Esophagus (tissue), 2 donors: Measurements from ENCODE around the gene PNMA6A. TPM values are rescaled to one million over a fixed set of nuclear protein-coding genes. Genes with fewer than 3 reads are reported as not detected.
"Not testable (repeated sequence)": the region's sequence is repeated elsewhere in the genome, so short reads cannot be mapped to it uniquely, and the experiment has no call there.

Source experiments
- H3K27ac ChIP-seq, 2 donors: one replicate each; pipeline ENCODE4 v1.5.1; 2013; ENCODE audit warnings: low read depth in 2 of 2, mild to moderate bottlenecking in 2 of 2, inconsistent platforms in 1 of 2, low read length in 1 of 2, moderate library complexity in 1 of 2
- H3K27me3 ChIP-seq, 2 donors: one replicate each; pipeline ENCODE4 v1.6.1; 2013; ENCODE audit warnings: low read length in 2 of 2, control low read depth in 1 of 2, mild to moderate bottlenecking in 1 of 2; ENCODE audit not compliant: insufficient read depth in 2 of 2, control insufficient read depth in 1 of 2
- H3K36me3 ChIP-seq, 2 donors: one replicate each; pipeline ENCODE4 v1.6.1; 2013; ENCODE audit warnings: low read length in 1 of 2; ENCODE audit not compliant: control insufficient read depth in 2 of 2, insufficient read depth in 2 of 2
- H3K4me1 ChIP-seq, 2 donors: one replicate each; pipeline ENCODE4 v1.6.1; 2013; ENCODE audit warnings: low read length in 1 of 2; ENCODE audit not compliant: control insufficient read depth in 2 of 2, insufficient read depth in 2 of 2
- H3K4me3 ChIP-seq, 2 donors: one replicate each; pipeline ENCODE4 v1.5.1; 2013; ENCODE audit warnings: low read length in 2 of 2, mild to moderate bottlenecking in 2 of 2, low read depth in 1 of 2, moderate library complexity in 1 of 2
- H3K9me3 ChIP-seq, 2 donors: one replicate each; pipeline ENCODE4 v1.6.1; 2013; ENCODE audit warnings: mild to moderate bottlenecking in 2 of 2, low read depth in 1 of 2, low read length in 1 of 2, moderate library complexity in 1 of 2; ENCODE audit not compliant: control insufficient read depth in 2 of 2, insufficient read depth in 1 of 2
- WGBS, 2 donors: extraction: QIAGEN DNeasy Blood & Tissue Kit; methylation state at CpG; one replicate each; pipeline ENCODE4 v1.1.7; 2013; 5-methylcytosine and 5-hydroxymethylcytosine counted together
- polyA plus RNA-seq, 2 donors: library from polyadenylated mRNA; stranded (reverse); fragments of 200-250 nt; gene quantifications; one replicate each; pipeline ENCODE4 v1.2.3, GENCODE V29; 2013
- donor health status: healthy with polysubstance abuse.
- donor health status: Bipolar disorder and iron deficiency.

The PNMA6A gene
- polyA plus RNA-seq, 2 donors = 0.04 to 0.15 TPM

DNA sequence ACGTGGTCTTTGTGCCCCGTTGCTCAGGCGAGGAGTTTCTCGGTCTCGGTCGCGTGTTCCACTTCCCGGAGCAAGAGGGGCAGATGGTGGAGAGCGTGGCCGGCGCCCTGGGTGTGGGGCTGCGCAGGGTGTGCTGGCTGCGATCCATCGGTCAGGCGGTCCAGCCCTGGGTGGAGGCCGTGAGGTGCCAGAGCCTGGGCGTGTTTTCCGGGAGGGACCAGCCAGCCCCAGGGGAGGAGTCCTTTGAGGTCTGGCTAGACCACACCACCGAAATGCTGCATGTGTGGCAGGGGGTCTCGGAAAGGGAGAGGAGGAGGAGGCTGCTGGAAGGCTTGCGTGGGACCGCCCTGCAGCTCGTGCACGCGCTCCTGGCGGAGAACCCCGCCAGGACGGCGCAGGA is 1.1 kb downstream of the PNMA6A start:
- WGBS, 2 donors = 90% methylated on average over 3 to 6 of the region's 29 CpGs
- H3K27me3 ChIP-seq, H3K9me3 ChIP-seq, H3K27ac ChIP-seq, H3K4me1 ChIP-seq, H3K36me3 ChIP-seq, H3K4me3 ChIP-seq: not testable (repeated sequence)

DNA sequence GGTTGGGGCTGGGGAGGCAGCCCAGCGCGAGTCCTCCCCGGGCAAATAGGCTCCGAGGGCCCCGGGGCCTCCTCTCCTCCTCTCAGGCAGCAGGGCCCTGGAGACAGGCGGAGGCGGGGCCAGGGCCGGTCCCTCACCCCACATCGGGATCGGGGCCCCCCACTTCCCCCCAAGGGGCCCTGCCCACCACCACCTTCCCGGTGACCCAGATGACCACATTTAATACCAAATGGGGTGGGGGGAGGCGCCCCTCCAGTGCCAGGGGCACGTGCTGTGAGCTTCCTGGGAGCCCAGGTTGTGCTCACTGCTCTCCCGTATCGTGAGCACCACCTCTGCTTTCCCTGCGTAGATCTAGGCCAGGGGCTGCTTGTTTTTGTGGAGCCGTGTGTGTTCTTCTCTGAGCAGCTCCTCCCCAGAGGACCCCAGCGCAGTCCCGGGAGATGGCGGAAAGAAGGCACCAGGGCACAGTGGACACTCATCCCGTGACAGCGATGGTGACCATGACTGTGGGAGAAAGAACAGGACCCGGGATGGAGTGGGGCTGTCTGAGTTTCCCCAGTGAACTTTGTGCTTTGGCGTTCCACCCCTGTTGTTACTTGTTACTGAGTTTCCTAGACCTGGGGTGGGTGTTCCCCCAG is 2.1 kb downstream of the PNMA6A start:
- Histone ChIP-seq H3K27ac (no peak overlapping the region), H3K9me3 (no peaks in the 10 kb centered on the region), H3K4me1 (no peaks in the 10 kb centered on the region), H3K4me3 (no peak overlapping the region), H3K36me3 (no peaks in the 10 kb centered on the region), H3K27me3 (no peaks in the 10 kb centered on the region)
- WGBS, 2 donors = 85 to 94% methylated on average over 15 to 19 of the region's 24 CpGs

DNA sequence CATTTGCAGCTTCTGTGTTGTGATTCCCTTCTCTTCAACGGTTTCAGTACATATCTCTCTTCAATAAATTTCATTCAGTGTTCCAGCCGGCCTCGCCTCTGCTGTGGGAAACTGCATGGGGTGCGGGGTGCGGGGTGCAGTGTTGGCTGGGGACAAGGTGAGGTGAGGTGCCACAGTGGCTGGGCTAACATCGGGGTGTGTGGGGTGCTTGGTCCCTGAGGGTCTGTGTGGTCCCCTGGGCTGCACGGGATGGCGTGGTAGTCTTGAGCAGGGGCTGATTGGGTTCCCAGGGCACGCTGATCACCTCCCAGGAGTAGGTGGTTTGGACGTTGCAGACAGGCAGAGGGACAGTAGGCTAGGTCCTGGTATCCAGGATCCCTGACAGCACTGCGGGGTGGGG is 2.7 kb downstream of the PNMA6A start:
- H3K27ac ChIP-seq = no peak overlapping the region
- WGBS, 2 donors = 87 to 89% methylated on average over 11 of the region's 11 CpGs
- no peaks in the 10 kb centered on the region for H3K27me3 ChIP-seq
- no peak overlapping the region for H3K4me3 ChIP-seq
- H3K4me1 ChIP-seq = no peaks in the 10 kb centered on the region
- no peaks in the 10 kb centered on the region for H3K36me3 ChIP-seq
- H3K9me3 ChIP-seq = no peaks in the 10 kb centered on the region

DNA sequence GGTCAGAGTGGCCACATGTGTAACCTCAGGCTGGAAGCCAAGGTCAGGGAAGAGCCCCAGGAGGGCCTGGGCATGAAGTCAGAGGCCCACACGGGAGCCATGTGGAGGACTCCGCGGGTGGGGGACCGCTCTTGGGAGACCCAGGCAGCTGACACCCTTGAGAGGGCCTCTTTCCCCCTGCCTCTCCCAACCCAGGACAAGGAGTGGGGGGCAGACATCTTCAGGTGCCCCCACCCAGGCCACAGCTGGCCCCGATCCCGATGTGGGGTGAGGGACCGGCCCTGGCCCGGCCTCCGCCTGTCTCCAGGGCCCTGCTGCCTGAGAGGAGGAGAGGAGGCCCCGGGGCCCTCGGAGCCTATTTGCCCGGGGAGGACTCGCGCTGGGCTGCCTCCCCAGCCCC is 3.1 kb downstream of the PNMA6A start:
- H3K27ac ChIP-seq = no peak overlapping the region
- H3K4me1 ChIP-seq = no peaks in the 10 kb centered on the region
- no peaks in the 10 kb centered on the region for H3K27me3 ChIP-seq
- H3K4me3 ChIP-seq = no peak overlapping the region
- H3K9me3 ChIP-seq = no peaks in the 10 kb centered on the region
- no peaks in the 10 kb centered on the region for H3K36me3 ChIP-seq
- WGBS, 2 donors = 84 to 94% methylated on average over 4 to 9 of the region's 14 CpGs

DNA sequence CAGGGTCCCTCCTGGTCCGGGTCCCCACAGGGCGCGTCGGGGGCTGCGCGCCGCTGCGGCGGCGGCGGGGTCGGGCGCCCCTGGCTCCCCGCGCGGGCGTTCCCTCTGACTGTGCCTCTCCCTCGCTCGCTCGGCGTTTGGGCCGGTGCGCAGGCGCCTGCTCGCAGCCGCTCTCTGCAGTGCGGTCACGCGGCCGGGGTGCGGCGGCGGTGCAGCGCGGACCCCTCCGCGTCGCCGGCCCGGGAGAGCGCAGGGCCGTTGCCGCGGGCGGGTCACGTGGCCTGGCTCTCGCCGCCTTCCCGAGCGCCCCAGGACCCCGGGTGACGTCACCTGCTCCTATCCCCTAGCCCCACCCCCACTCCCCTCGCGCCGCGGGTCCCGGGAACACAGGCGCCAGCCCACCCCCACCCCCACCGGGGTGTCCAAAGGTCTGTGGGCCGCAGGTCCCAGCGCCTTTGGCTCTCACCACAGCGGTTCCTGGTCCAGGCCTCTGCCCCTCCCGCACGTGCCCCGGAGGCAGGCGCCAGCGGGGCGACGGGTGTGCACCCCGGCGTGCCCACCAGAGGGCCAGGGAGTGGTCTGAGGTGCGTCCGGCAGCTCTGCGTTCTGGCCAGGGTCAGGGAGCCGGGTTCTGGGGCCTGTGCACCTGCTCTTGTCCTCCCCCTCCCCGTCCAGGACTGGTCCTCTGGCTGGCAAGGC is 5.3 kb downstream of the PNMA6A start:
- H3K27ac ChIP-seq, H3K4me1 ChIP-seq, H3K4me3 ChIP-seq, H3K9me3 ChIP-seq, H3K36me3 ChIP-seq, H3K27me3 ChIP-seq: not testable (repeated sequence)
- no CpG with 5 or more reads among the region's 76 CpGs for WGBS, 2 donors

DNA sequence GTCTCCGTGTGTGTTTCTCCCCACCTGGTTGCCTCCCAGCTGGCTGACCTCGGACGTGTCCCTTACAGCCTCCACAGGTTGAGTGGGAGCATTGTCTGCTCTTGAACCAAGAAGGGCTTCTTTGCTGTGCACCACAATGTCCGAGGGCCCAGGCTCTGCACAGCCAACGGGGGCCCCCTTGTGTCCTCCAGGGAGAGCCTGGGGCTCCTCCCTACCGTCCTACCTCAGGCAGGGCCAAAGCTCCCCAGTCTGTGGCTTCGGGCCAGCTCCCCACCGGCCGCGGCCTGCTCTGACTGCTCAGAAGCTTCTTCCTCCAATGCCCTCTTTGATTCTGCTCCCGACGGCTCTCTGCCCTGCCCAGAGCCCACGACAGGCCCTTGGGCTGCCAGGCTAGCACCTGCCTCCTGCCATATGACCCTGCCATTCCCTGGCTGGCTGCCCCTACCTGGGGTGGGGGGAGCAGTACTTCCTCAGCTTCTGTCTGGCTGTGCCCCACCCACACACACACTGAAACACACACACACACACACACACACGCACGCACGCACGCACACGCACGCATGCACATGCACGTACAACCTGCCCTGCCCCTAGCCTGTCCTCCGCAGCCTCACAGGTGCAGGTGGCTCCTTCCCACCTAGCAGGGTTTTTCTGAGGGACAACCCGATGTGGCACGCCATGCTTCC is 11.1 kb downstream of the PNMA6A start:
- not testable (repeated sequence) for H3K27me3 ChIP-seq, H3K27ac ChIP-seq, H3K9me3 ChIP-seq, H3K4me3 ChIP-seq, H3K4me1 ChIP-seq, H3K36me3 ChIP-seq
- WGBS, 2 donors = 33 to 54% methylated on average over 10 of the region's 23 CpGs

DNA sequence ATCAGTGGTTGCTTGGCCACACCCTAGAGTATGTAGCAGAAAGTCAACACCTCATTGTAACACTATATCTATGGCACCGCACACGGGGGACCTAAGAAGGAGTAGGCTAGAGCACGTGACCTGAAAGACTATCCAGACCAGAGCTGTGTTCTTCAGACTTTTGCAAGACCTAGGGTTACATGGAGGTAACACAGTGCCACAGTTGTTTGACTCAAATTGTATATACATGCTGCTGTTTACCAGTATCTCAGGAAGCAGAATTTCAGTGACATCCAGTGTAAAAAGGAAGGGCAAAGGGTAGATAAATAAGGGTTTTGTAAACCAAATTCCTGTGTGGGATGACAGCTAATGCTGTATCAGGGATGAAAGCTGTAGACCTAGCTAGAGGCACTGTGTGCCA is 30.2 kb downstream of the PNMA6A start:
- Histone ChIP-seq H3K9me3 (peaks cover 0 to 3% of the 10 kb centered on the region in 2 donors), H3K27ac (no peak overlapping the region), H3K27me3 (no peaks in the 10 kb centered on the region), H3K4me3 (no peak overlapping the region), H3K4me1 (no peaks in the 10 kb centered on the region), H3K36me3 (no peaks in the 10 kb centered on the region)
- 63 to 73% methylated on average over 3 of the region's 3 CpGs for WGBS, 2 donors

DNA sequence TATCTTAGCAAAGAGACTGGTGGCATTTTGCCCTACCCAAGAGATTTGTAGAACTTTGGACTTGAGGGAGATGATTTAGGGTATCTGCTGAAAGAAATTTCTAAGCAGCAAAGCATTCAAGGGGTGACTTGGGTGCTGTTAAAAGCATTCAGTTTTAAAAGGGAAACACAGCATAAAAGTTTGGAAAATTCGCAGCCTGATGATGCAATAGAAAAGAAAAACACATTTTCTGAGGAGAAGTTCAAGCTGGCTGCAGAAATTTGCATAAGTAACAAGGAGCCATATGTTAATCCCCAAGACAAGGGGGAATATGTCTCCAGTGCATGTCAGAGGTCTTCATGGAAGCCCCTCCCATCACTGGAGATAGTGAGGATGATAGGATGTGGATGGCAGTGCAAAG is 32.7 kb downstream of the PNMA6A start:
- not testable (repeated sequence) for H3K27ac ChIP-seq, H3K4me1 ChIP-seq

DNA sequence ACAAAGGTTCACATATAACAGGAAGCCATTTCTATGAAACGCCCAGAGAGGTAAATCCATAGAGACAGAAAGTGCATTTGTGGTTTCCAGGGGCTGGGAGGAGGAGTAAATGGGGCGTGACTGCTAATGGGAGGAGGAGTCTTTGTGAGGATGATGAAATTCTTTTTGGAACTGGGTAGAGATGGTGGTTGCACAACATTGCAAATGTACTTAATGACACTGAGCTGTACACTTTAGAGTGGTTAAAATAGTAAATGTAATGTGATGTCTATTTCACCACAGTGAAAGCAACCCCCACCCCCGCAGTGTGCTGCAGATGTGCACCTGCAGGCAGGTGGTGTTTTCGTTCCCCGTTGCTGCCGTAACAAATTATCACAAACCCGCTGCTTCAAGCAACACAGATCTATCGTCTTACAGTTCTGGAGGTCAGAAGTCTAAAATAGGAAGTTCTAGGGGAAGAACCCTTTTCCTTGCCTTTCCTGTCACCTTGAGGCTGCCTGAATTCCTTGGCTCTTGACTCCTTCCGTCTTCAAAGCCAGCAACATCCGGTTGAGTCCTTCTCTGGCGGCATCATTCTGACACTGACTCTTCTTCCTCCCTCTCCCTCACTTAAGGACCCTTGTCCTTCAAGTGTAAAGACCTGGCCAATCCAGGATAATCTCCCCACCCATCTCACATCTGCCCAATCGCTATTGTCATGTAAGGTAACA is 34.0 kb downstream of the PNMA6A start:
- 17 to 67% methylated on average over 1 to 4 of the region's 12 CpGs for WGBS, 2 donors
- H3K4me1 ChIP-seq, H3K27me3 ChIP-seq, H3K27ac ChIP-seq, H3K36me3 ChIP-seq, H3K4me3 ChIP-seq, H3K9me3 ChIP-seq: not testable (repeated sequence)

More for the DNA sequence above, 32.7 kb downstream of the PNMA6A start:
- not testable (repeated sequence) for H3K36me3 ChIP-seq, H3K4me3 ChIP-seq, H3K9me3 ChIP-seq, H3K27me3 ChIP-seq
- 56 to 95% methylated on average over 1 of the region's 1 CpG for WGBS, 2 donors
